Esophagus muscularis mucosa (tissue), 3 donors: ENCODE results near the gene GOLGA6B.

Experiments
- CTCF ChIP-seq, 3 experiments: fragments of 200-600 bp in 2 of 3; fragments of 450-650 bp in 1 of 3; sonication (generic) in 2 of 3; IDR thresholded peaks; one replicate each; pipeline ENCODE4 v1.5.1; 2017 to 2019; ENCODE audit warnings: antibody characterized with exemption in 3 of 3, mild to moderate bottlenecking in 2 of 3, moderate library complexity in 1 of 3
- POLR2A ChIP-seq: fragments of 450-650 bp; IDR thresholded peaks from one replicate; pipeline ENCODE4 v1.6.1; 2017; ENCODE audit warnings: antibody characterized with exemption, moderate library complexity, mild to moderate bottlenecking, low read depth

- no peak for TF ChIP-seq CTCF (IDR thresholded peaks at IDR 0.05)
- no peak for TF ChIP-seq POLR2A
Observed at GRCh38 chr15:72700076-72700475, 45.6 kb downstream of the GOLGA6B start.
